MM.1S (cell line): ENCODE measurements around the gene MCUR1.

Experiments
- CTCF ChIP-seq: fragments of 300-600 bp; sonication (generic); IDR thresholded peaks from 2 replicates; pipeline ENCODE4 v1.5.1; 2016; ENCODE audit warnings: antibody characterized with exemption, low read length, mixed read lengths
- EZH2 ChIP-seq: fragments of 300-600 bp; sonication (generic); optimal IDR thresholded peaks from 2 replicates; pipeline ENCODE3; 2017; ENCODE audit warnings: low read depth, mild to moderate bottlenecking, antibody characterized with exemption, low read length, mixed read lengths

- TF ChIP-seq CTCF (no peak), EZH2 (no peak)
These were observed 34.3 kb upstream of the MCUR1 start for GRCh38 chr6:13848522-13849150.
